ENCODE results near the gene PPP4R1.

Gene PPP4R1

GRCh38 chr18:9574473-9575115 is 39.8 kb downstream of the PPP4R1 start:
- TF ChIP-seq POLR2AphosphoS5 (IDR thresholded peaks at IDR 0.05; ENCODE audit: low read depth, low read length) (no peak), FOXP2 (optimal IDR thresholded peaks at IDR 0.05; ENCODE audit: borderline replicate concordance, extremely low read depth, extremely low read length, insufficient read depth) (no peak), REST (IDR thresholded peaks at IDR 0.05; ENCODE audit: insufficient read depth in 1 of 2, low read depth in 2 of 2, low read length in 2 of 2) (no peak), TAF1 (IDR thresholded peaks at IDR 0.05; ENCODE audit: borderline replicate concordance, insufficient read depth, low read length) (no peak), SIN3A (IDR thresholded peaks at IDR 0.05; ENCODE audit: borderline replicate concordance, insufficient read depth, low read length) (no peak)

GRCh38 chr18:9571546-9571945 is 42.8 kb downstream of the PPP4R1 start:
- no peak for TF ChIP-seq POLR2AphosphoS5 (IDR thresholded peaks at IDR 0.05; ENCODE audit: low read depth, low read length)
- no peak for TF ChIP-seq REST (IDR thresholded peaks at IDR 0.05; ENCODE audit: insufficient read depth in 1 of 2, low read depth in 2 of 2, low read length in 2 of 2)
- no peak for TF ChIP-seq FOXP2 (optimal IDR thresholded peaks at IDR 0.05; ENCODE audit: borderline replicate concordance, extremely low read depth, extremely low read length, insufficient read depth)
- no peak for TF ChIP-seq TAF1 (IDR thresholded peaks at IDR 0.05; ENCODE audit: borderline replicate concordance, insufficient read depth, low read length)
- TF ChIP-seq SIN3A (IDR thresholded peaks at IDR 0.05; ENCODE audit: borderline replicate concordance, insufficient read depth, low read length), result no peak

GRCh38 chr18:9570255-9570654 is 44.1 kb downstream of the PPP4R1 start:
- TF ChIP-seq POLR2AphosphoS5 (IDR thresholded peaks at IDR 0.05; ENCODE audit: low read depth, low read length) (no peak), FOXP2 (optimal IDR thresholded peaks at IDR 0.05; ENCODE audit: borderline replicate concordance, extremely low read depth, extremely low read length, insufficient read depth) (no peak)

GRCh38 chr18:9569178-9569577 is 45.2 kb downstream of the PPP4R1 start:
- no peak for TF ChIP-seq FOXP2 (optimal IDR thresholded peaks at IDR 0.05; ENCODE audit: borderline replicate concordance, extremely low read depth, extremely low read length, insufficient read depth)

GRCh38 chr18:9568186-9568585 is 46.2 kb downstream of the PPP4R1 start:
- TF ChIP-seq SIN3A (IDR thresholded peaks at IDR 0.05; ENCODE audit: borderline replicate concordance, insufficient read depth, low read length) (no peak), POLR2AphosphoS5 (IDR thresholded peaks at IDR 0.05; ENCODE audit: low read depth, low read length) (no peak), REST (IDR thresholded peaks at IDR 0.05; ENCODE audit: insufficient read depth in 1 of 2, low read depth in 2 of 2, low read length in 2 of 2) (no peak), TAF1 (IDR thresholded peaks at IDR 0.05; ENCODE audit: borderline replicate concordance, insufficient read depth, low read length) (no peak), FOXP2 (optimal IDR thresholded peaks at IDR 0.05; ENCODE audit: borderline replicate concordance, extremely low read depth, extremely low read length, insufficient read depth) (no peak)

GRCh38 chr18:9565407-9565806 is 49.0 kb downstream of the PPP4R1 start:
- no peak for TF ChIP-seq POLR2AphosphoS5 (IDR thresholded peaks at IDR 0.05; ENCODE audit: low read depth, low read length)
- TF ChIP-seq REST (IDR thresholded peaks at IDR 0.05; ENCODE audit: insufficient read depth in 1 of 2, low read depth in 2 of 2, low read length in 2 of 2), result no peak
- no peak for TF ChIP-seq SIN3A (IDR thresholded peaks at IDR 0.05; ENCODE audit: borderline replicate concordance, insufficient read depth, low read length)

Measured in PFSK-1 (cell line).